GM19468 (cell line): ENCODE results near the gene ARHGEF10L.
"Not testable (repeated sequence)": the region's sequence is repeated elsewhere in the genome, so short reads cannot be mapped to it uniquely, and the experiment has no call there.

Experiments used
- ATAC-seq: cut with Tn5 transposase; IDR thresholded peaks from one replicate; pipeline ENCODE4 v1.9.1; 2021; ENCODE audit warnings: mild to moderate bottlenecking, moderate library complexity, moderate number of reproducible peaks; ENCODE audit not compliant: unreplicated experiment; ENCODE audit errors: extremely low read depth

The ARHGEF10L gene

GRCh38 chr1:17539477-17540254 is at the start of gene ARHGEF10L:
TSS of gene ARHGEF10L (plus strand) at chr1:17539698. CDS start at chr1:17580596, 40,898 bp downstream.
- no peak for ATAC-seq

- not testable (repeated sequence) for ATAC-seq
Measured at GRCh38 chr1:17489768-17490417, 49.6 kb upstream of the ARHGEF10L start.

- ATAC-seq = not testable (repeated sequence)
Measured at GRCh38 chr1:17490667-17491066, 48.8 kb upstream of the ARHGEF10L start.

- ATAC-seq = no peak
Measured at GRCh38 chr1:17494114-17494729, 45.3 kb upstream of the ARHGEF10L start.

- ATAC-seq = no peak
Measured at GRCh38 chr1:17496419-17496818, 43.1 kb upstream of the ARHGEF10L start.

GRCh38 chr1:17498214-17498613 is 41.3 kb upstream of the ARHGEF10L start:
- ATAC-seq = no peak

GRCh38 chr1:17502326-17502778 is 37.1 kb upstream of the ARHGEF10L start:
- no peak for ATAC-seq

GRCh38 chr1:17503146-17503545 is 36.4 kb upstream of the ARHGEF10L start:
- no peak for ATAC-seq

GRCh38 chr1:17507200-17507599 is 32.3 kb upstream of the ARHGEF10L start:
- not testable (repeated sequence) for ATAC-seq

- no peak for ATAC-seq
Measured at GRCh38 chr1:17507915-17508314, 31.6 kb upstream of the ARHGEF10L start.

GRCh38 chr1:17509363-17509762 is 30.1 kb upstream of the ARHGEF10L start:
- ATAC-seq = no peak

- no peak for ATAC-seq
Measured at GRCh38 chr1:17510138-17510537, 29.4 kb upstream of the ARHGEF10L start.

- no peak for ATAC-seq
Measured at GRCh38 chr1:17511188-17511587, 28.3 kb upstream of the ARHGEF10L start.

- no peak for ATAC-seq
Measured at GRCh38 chr1:17513131-17513530, 26.4 kb upstream of the ARHGEF10L start.

GRCh38 chr1:17514776-17515175 is 24.7 kb upstream of the ARHGEF10L start:
- ATAC-seq = no peak

- ATAC-seq = no peak
Measured at GRCh38 chr1:17515902-17516301, 23.6 kb upstream of the ARHGEF10L start.

- ATAC-seq = no peak
Measured at GRCh38 chr1:17516303-17517214, 22.9 kb upstream of the ARHGEF10L start.

GRCh38 chr1:17520041-17520440 is 19.5 kb upstream of the ARHGEF10L start:
- ATAC-seq = no peak

GRCh38 chr1:17520473-17521319 is 18.8 kb upstream of the ARHGEF10L start:
- ATAC-seq = no peak
